Stimulated activated CD8-positive, alpha-beta memory T cell treated with anti-CD3 and anti-CD28 coated beads, Interleukin-7, amount 100 ng/mL, for 48 hours (primary cell): ENCODE data around the gene DNAI1.

Source experiments
- DNase-seq, 2 donors: peaks; one replicate each; pipeline ENCODE4 v3.0.0-alpha.2; 2020; ENCODE audit warnings: low read depth in 1 of 2; ENCODE audit errors: extremely low read depth in 1 of 2

The DNAI1 gene

GRCh38 chr9:34555936-34556525, 97.4 kb downstream of the DNAI1 start:
- no peak for DNase-seq

- DNase-seq: no peak
Observed at GRCh38 chr9:34556949-34557348, 98.3 kb downstream of the DNAI1 start.

GRCh38 chr9:34557426-34558321, 99.1 kb downstream of the DNAI1 start:
- DNase-seq: no peak

GRCh38 chr9:34558364-34558763, 99.8 kb downstream of the DNAI1 start:
- no peak for DNase-seq

GRCh38 chr9:34558919-34559623, 100.5 kb downstream of the DNAI1 start:
- DNase-seq: no peak

- DNase-seq: no peak
Observed at GRCh38 chr9:34559624-34560455, 101.2 kb downstream of the DNAI1 start.

- no peak for DNase-seq
Observed at GRCh38 chr9:34560599-34561214, 102.1 kb downstream of the DNAI1 start.

GRCh38 chr9:34562135-34562745, 103.6 kb downstream of the DNAI1 start:
- DNase-seq: no peak

- DNase-seq: no peak
Observed at GRCh38 chr9:34563262-34563661, 104.7 kb downstream of the DNAI1 start.

- no peak for DNase-seq
Observed at GRCh38 chr9:34564617-34565016, 106.0 kb downstream of the DNAI1 start.

GRCh38 chr9:34565856-34566255, 107.3 kb downstream of the DNAI1 start:
- DNase-seq: no peak

GRCh38 chr9:34566322-34566721, 107.7 kb downstream of the DNAI1 start:
- no peak for DNase-seq

- no peak for DNase-seq
Observed at GRCh38 chr9:34566972-34567371, 108.4 kb downstream of the DNAI1 start.

- DNase-seq: no peak
Observed at GRCh38 chr9:34568133-34568532, 109.5 kb downstream of the DNAI1 start.

- no peak for DNase-seq
Observed at GRCh38 chr9:34568774-34569173, 110.2 kb downstream of the DNAI1 start.

GRCh38 chr9:34570376-34570775, 111.8 kb downstream of the DNAI1 start:
- no peak for DNase-seq
